ENCODE results near the gene ID4.

ID4 gene

DNA sequence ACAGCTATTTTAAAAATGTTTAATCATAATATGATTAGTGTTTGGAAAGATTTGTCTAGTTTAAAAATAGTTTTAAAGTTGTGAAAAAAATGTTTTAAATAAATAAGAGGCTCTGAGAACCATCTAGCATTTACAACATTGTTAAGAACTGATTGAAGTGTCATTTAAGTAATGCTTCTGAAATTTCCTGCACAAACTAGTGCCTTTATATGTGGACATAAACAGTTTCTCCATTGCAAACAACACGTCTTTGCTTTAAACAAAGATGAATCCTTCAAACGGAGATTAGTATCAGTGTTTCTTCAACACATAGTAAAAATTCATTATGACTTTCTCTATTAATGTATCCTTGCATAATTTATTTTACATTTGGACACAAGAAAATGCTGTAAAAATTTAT is 45.9 kb upstream of the ID4 start:
- no peaks in the 10 kb centered on the region for H4K20me1 ChIP-seq (ENCODE audit: insufficient read depth, low read length)
- H3K4me2 ChIP-seq (ENCODE audit: low read length) = no peak overlapping the region
- H3K27ac ChIP-seq (ENCODE audit: low read depth, low read length, poor library complexity, severe bottlenecking) = no peak overlapping the region
- no peaks in the 10 kb centered on the region for H3K9me2 ChIP-seq (ENCODE audit: low read depth, low read length)
- no peak for TF ChIP-seq EZH2 (IDR thresholded peaks at IDR 0.05; ENCODE audit: borderline replicate concordance, low read length)
- TF ChIP-seq, protein P1, sequence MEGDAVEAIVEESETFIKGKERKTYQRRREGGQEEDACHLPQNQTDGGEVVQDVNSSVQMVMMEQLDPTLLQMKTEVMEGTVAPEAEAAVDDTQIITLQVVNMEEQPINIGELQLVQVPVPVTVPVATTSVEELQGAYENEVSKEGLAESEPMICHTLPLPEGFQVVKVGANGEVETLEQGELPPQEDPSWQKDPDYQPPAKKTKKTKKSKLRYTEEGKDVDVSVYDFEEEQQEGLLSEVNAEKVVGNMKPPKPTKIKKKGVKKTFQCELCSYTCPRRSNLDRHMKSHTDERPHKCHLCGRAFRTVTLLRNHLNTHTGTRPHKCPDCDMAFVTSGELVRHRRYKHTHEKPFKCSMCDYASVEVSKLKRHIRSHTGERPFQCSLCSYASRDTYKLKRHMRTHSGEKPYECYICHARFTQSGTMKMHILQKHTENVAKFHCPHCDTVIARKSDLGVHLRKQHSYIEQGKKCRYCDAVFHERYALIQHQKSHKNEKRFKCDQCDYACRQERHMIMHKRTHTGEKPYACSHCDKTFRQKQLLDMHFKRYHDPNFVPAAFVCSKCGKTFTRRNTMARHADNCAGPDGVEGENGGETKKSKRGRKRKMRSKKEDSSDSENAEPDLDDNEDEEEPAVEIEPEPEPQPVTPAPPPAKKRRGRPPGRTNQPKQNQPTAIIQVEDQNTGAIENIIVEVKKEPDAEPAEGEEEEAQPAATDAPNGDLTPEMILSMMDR (IDR thresholded peaks at IDR 0.05; ENCODE audit: low read length) = no peak
- H3K4me1 ChIP-seq (ENCODE audit: insufficient read depth, low read length, severe bottlenecking) = no peaks in the 10 kb centered on the region
- H3K9me3 ChIP-seq (ENCODE audit: low read length) = no peaks in the 10 kb centered on the region
- no peak overlapping the region for H3K4me3 ChIP-seq (ENCODE audit: low read depth, low read length, poor library complexity, severe bottlenecking)
- no peak overlapping the region for H2AFZ ChIP-seq (ENCODE audit: low read length)
- no peaks in the 10 kb centered on the region for H3K36me3 ChIP-seq (ENCODE audit: insufficient read depth, low read length)
- no peaks in the 10 kb centered on the region for H3F3A ChIP-seq (ENCODE audit: insufficient read depth, low read length)
- H3K79me2 ChIP-seq (ENCODE audit: insufficient read depth, low read length) = no peaks in the 10 kb centered on the region
- no peak overlapping the region for H3K9ac ChIP-seq (ENCODE audit: low read length)
- H3K27me3 ChIP-seq (ENCODE audit: insufficient read depth, low read length) = no peaks in the 10 kb centered on the region

- H3K4me2 ChIP-seq (ENCODE audit: low read length) = no peak overlapping the region
- no peak overlapping the region for H3K27ac ChIP-seq (ENCODE audit: low read depth, low read length, poor library complexity, severe bottlenecking)
- H3K4me3 ChIP-seq (ENCODE audit: low read depth, low read length, poor library complexity, severe bottlenecking) = no peak overlapping the region
- no peaks in the 10 kb centered on the region for H3K27me3 ChIP-seq (ENCODE audit: insufficient read depth, low read length)
- no peak overlapping the region for H2AFZ ChIP-seq (ENCODE audit: low read length)
- no peak overlapping the region for H3K9ac ChIP-seq (ENCODE audit: low read length)
- TF ChIP-seq, protein P1 (IDR thresholded peaks at IDR 0.05; ENCODE audit: low read length) = no peak
- no peak for TF ChIP-seq EZH2 (IDR thresholded peaks at IDR 0.05; ENCODE audit: borderline replicate concordance, low read length)
- no peaks in the 10 kb centered on the region for H3K9me2 ChIP-seq (ENCODE audit: low read depth, low read length)
- no peaks in the 10 kb centered on the region for H3K36me3 ChIP-seq (ENCODE audit: insufficient read depth, low read length)
- no peaks in the 10 kb centered on the region for H3K4me1 ChIP-seq (ENCODE audit: insufficient read depth, low read length, severe bottlenecking)
- H3K9me3 ChIP-seq (ENCODE audit: low read length) = no peaks in the 10 kb centered on the region
- H3F3A ChIP-seq (ENCODE audit: insufficient read depth, low read length) = no peaks in the 10 kb centered on the region
- no peaks in the 10 kb centered on the region for H3K79me2 ChIP-seq (ENCODE audit: insufficient read depth, low read length)
- H4K20me1 ChIP-seq (ENCODE audit: insufficient read depth, low read length) = no peaks in the 10 kb centered on the region
Measured at GRCh38 chr6:19795211-19795610, 42.0 kb upstream of the ID4 start.

- no peak overlapping the region for H3K9ac ChIP-seq (ENCODE audit: low read length)
- no peaks in the 10 kb centered on the region for H4K20me1 ChIP-seq (ENCODE audit: insufficient read depth, low read length)
- no peaks in the 10 kb centered on the region for H3K27me3 ChIP-seq (ENCODE audit: insufficient read depth, low read length)
- no peaks in the 10 kb centered on the region for H3K4me1 ChIP-seq (ENCODE audit: insufficient read depth, low read length, severe bottlenecking)
- H3K36me3 ChIP-seq (ENCODE audit: insufficient read depth, low read length) = no peaks in the 10 kb centered on the region
- no peaks in the 10 kb centered on the region for H3K9me3 ChIP-seq (ENCODE audit: low read length)
- TF ChIP-seq, protein P1 (IDR thresholded peaks at IDR 0.05; ENCODE audit: low read length) = no peak
- TF ChIP-seq EZH2 (IDR thresholded peaks at IDR 0.05; ENCODE audit: borderline replicate concordance, low read length) = no peak
- no peak overlapping the region for H3K4me3 ChIP-seq (ENCODE audit: low read depth, low read length, poor library complexity, severe bottlenecking)
- no peaks in the 10 kb centered on the region for H3K79me2 ChIP-seq (ENCODE audit: insufficient read depth, low read length)
- no peak overlapping the region for H2AFZ ChIP-seq (ENCODE audit: low read length)
- no peak overlapping the region for H3K4me2 ChIP-seq (ENCODE audit: low read length)
- no peaks in the 10 kb centered on the region for H3K9me2 ChIP-seq (ENCODE audit: low read depth, low read length)
- no peaks in the 10 kb centered on the region for H3F3A ChIP-seq (ENCODE audit: insufficient read depth, low read length)
- no peak overlapping the region for H3K27ac ChIP-seq (ENCODE audit: low read depth, low read length, poor library complexity, severe bottlenecking)
Measured at GRCh38 chr6:19796452-19796851, 40.7 kb upstream of the ID4 start.

All from OCI-LY1 (cell line).